Measurements from ENCODE around the gene LCN2.
"Not testable (repeated sequence)": the region's sequence is repeated elsewhere in the genome, so short reads cannot be mapped to it uniquely, and the experiment has no call there.

The LCN2 gene

DNA sequence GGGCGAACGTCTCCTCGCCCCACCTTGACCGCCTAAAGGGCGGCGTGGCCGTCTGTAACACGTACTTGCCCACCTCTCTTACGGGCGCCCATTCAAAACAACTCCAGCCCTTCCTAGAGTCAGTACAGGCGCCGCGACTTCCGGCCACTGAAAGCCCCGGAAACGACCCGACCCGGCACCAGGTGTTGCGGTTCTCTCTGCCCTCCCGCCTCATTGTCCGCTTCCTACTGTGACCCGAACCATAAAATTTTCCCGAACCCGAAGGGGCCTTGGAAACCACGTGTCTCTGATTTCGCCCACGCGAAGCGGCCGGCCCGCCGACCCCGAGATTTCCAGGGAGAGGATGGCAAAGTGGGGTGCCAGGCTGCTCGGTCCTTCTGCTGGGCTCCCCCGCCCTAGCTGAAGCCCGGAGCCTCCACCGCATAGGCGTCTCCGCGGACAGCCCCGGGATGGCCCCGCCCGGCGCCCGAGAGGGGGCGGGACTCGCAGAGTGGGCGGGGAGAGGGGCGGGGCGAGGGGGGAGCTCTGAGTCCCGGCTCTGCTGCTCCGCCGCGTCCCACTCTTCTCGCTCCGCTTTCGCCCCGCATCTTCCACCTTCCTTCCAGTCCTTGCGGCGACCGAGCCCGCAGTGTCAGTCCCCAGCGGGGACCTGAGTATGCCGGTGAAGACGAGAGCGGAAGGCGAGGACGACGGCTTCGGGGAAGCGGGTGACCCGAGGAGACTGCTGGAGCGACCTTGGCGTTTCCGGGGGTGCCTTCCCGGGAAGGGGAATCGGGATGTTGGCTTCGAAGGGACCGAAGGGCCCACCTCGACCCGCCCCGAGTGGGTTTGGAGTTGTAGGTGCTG is 21.0 kb upstream of the LCN2 start:
- in situ Hi-C loops (cut with MboI; ENCODE audit: low sequenced_read_pairs), result no loop called here
- H3K4me1 ChIP-seq, result peaks cover 6% of the 10 kb centered on the region
- no peaks in the 10 kb centered on the region for H3K9me3 ChIP-seq
- peaks cover 23% of the 10 kb centered on the region for H3K36me3 ChIP-seq (replicated peaks)
- peak; percentile 86 to 89 for DNase-seq (ENCODE audit: low spot score in 2 of 2)
- peaks cover 8% of the 10 kb centered on the region; the same call in 1 of the 2 replicates for H3K27me3 ChIP-seq (ENCODE audit: low read depth)
- peak overlapping the region; percentile 93 for H3K4me3 ChIP-seq

GRCh38 chr9:128128836-128129590 is 20.2 kb upstream of the LCN2 start:
- Histone ChIP-seq H3K27me3 (ENCODE audit: low read depth) (peaks cover 9% of the 10 kb centered on the region; the same call in 1 of the 2 replicates), H3K4me3 (peak overlapping the region; percentile 93), H3K9me3 (no peaks in the 10 kb centered on the region), H3K36me3 (replicated peaks) (peaks cover 16% of the 10 kb centered on the region), H3K4me1 (peaks cover 6% of the 10 kb centered on the region)
- no peak for DNase-seq (ENCODE audit: low spot score in 2 of 2)
- in situ Hi-C loops (cut with MboI; ENCODE audit: low sequenced_read_pairs), result no loop called here

- H3K27me3 ChIP-seq (ENCODE audit: low read depth); in situ Hi-C loops (cut with MboI; ENCODE audit: low sequenced_read_pairs); H3K9me3 ChIP-seq; H3K4me1 ChIP-seq; H3K36me3 ChIP-seq (replicated peaks); H3K4me3 ChIP-seq: not testable (repeated sequence)
- DNase-seq (ENCODE audit: low spot score in 2 of 2), result peak in 1 of 2 experiments; percentile 72
Observed at GRCh38 chr9:128129976-128130590, 19.2 kb upstream of the LCN2 start.

DNA sequence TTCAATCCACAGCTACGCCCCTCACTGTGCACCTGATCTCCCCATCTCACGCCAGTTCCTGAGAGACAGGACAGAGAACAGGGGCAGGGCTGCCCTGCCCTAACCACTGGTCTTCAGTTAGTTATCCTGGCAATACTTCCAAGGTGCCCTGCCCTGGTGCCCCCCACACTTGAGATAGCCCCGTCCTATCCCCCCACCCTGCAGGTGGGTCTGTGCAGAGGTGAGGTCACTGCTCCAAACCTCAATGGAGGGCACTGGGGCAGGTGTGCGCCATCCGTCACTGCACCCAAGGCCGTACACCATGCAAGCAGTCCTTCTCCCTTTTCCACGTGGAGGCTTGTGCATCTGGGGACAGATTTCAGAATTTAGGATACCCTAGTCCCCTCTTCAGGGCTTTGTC is 18.6 kb upstream of the LCN2 start:
- in situ Hi-C loops (cut with MboI; ENCODE audit: low sequenced_read_pairs); H3K9me3 ChIP-seq; H3K27me3 ChIP-seq (ENCODE audit: low read depth); H3K36me3 ChIP-seq (replicated peaks); H3K4me1 ChIP-seq; H3K4me3 ChIP-seq; DNase-seq (ENCODE audit: low spot score in 2 of 2): not testable (repeated sequence)

DNA sequence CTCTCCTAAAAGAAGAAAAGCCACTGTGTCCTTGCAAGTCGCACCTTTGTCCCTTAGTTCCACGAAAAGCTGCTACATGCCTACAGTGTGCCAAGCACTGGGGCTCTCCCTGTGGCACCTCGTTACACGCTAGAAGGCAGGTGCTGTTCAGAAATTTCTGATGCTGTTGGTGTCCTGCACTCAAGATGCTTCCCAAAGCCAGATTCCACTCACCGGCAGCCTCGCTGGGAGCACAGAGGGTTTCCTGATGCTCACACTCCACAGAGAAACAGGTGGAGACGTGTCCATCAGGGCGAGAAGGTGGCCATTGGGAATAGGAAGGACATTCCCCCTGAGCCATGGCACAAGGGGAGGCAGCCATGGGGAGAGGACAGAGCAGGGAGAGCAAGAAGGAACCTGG is 17.9 kb upstream of the LCN2 start:
- H3K36me3 ChIP-seq (replicated peaks); H3K4me1 ChIP-seq; DNase-seq (ENCODE audit: low spot score in 2 of 2); H3K9me3 ChIP-seq; H3K27me3 ChIP-seq (ENCODE audit: low read depth); H3K4me3 ChIP-seq; in situ Hi-C loops (cut with MboI; ENCODE audit: low sequenced_read_pairs): not testable (repeated sequence)

GRCh38 chr9:128132139-128132538 is 17.1 kb upstream of the LCN2 start:
- H3K4me3 ChIP-seq; H3K9me3 ChIP-seq; in situ Hi-C loops (cut with MboI; ENCODE audit: low sequenced_read_pairs); DNase-seq (ENCODE audit: low spot score in 2 of 2); H3K4me1 ChIP-seq; H3K27me3 ChIP-seq (ENCODE audit: low read depth); H3K36me3 ChIP-seq (replicated peaks): not testable (repeated sequence)

DNA sequence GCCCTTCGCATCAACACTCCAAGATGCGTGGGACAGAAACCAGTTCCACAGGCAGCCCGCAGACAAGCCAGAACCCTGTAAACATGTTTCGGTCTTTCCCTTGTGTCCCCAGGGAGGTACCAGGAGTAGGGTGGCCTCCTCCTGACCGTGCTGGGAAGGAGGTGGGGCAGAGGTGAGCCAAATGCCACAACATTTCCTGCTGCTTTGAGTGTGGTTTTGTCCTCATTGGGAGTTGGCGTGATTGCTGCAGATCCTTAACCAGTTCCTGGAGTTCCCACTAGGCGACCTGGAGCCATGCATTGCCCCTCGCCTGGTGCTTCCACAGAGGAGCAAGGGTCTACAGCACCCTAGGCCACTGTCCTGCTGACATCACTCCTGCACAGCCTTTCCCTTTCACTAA is 13.7 kb upstream of the LCN2 start:
- H3K27me3 ChIP-seq (ENCODE audit: low read depth); in situ Hi-C loops (cut with MboI; ENCODE audit: low sequenced_read_pairs); H3K4me3 ChIP-seq; H3K4me1 ChIP-seq; H3K36me3 ChIP-seq (replicated peaks); DNase-seq (ENCODE audit: low spot score in 2 of 2); H3K9me3 ChIP-seq: not testable (repeated sequence)

DNA sequence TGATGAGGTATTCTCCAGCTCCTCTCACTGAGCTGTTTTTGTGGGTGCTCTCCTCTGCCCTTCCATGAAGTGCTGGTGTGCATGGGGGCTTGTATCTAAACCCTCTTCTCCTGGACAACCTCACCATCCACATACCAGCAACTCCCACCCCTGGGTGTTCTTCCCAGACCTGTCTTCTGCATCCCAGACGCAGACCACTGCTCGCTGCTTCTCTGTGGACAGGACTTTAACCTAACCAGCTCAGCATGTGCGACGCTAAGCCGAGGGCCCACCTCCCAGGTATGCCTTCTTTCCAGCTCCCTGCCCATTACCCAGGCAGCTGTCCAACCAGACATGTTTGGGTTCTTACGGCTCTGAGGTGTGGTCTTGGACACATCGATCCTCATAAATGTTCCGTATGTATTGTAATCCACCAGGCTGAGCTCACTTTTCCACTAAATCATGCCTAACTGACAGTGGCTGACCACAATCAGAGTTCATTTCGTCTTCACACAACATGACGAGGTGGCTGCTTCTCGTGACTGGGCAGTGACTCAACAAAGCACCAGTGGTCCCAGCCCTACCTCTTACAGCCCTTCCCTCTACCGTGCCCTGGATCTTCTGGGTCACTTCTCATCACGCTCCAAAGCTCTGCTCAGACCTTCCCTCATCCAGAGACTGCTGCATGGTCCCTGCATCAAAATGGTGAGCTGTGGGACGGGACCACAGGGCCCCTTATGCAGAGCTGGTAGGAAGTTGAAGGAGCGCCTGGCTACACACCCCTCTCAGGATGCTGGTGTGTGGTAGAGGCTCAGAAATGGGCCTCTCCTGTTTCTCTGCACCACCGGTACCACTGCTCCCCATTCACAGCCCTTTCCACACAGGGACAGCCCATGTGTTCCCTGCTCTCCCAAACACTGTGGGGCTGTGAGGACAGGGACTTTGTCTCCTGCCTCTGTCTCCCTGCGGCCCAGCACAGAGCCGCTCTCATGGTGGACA is 12.1 kb upstream of the LCN2 start:
- in situ Hi-C loops (cut with MboI; ENCODE audit: low sequenced_read_pairs), result no loop called here
- Histone ChIP-seq H3K4me1 (no peaks in the 10 kb centered on the region), H3K9me3 (no peaks in the 10 kb centered on the region), H3K4me3 (no peak overlapping the region), H3K36me3 (replicated peaks) (no peaks in the 10 kb centered on the region), H3K27me3 (ENCODE audit: low read depth) (peaks cover 4% of the 10 kb centered on the region; the same call in 1 of the 2 replicates)
- no peak for DNase-seq (ENCODE audit: low spot score in 2 of 2)

GRCh38 chr9:128138001-128138400 is 11.3 kb upstream of the LCN2 start:
- H3K27me3 ChIP-seq (ENCODE audit: low read depth), result 0 out of 2 replicates have a peak, but pooled peaks cover 2% of the 10 kb centered on the region
- no peaks in the 10 kb centered on the region for H3K36me3 ChIP-seq (replicated peaks)
- H3K9me3 ChIP-seq, result no peaks in the 10 kb centered on the region
- H3K4me3 ChIP-seq, result no peak overlapping the region
- H3K4me1 ChIP-seq, result no peaks in the 10 kb centered on the region
- no peak for DNase-seq (ENCODE audit: low spot score in 2 of 2)
- in situ Hi-C loops (cut with MboI; ENCODE audit: low sequenced_read_pairs), result no loop called here

DNA sequence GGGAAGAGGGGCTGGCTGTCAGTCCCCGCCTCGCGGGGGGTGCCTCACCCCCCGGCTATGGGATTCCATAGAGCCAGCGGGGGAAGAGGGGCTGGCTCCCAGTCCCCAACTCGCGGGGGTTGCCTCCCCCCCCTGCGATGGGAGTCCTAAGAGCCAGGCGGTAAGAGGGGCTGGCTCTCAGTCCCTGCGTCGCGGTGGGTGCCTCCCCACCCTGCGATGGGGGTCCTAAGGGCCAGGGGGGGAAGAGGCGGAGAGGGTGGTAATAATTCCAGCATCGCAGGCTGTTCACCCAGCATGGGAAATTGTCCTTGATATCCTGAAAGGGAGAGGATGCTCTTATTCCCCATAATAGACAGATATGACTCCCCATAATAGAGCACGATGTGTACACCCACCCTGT is 9.6 kb upstream of the LCN2 start:
- in situ Hi-C loops (cut with MboI; ENCODE audit: low sequenced_read_pairs), result no loop called here

DNA sequence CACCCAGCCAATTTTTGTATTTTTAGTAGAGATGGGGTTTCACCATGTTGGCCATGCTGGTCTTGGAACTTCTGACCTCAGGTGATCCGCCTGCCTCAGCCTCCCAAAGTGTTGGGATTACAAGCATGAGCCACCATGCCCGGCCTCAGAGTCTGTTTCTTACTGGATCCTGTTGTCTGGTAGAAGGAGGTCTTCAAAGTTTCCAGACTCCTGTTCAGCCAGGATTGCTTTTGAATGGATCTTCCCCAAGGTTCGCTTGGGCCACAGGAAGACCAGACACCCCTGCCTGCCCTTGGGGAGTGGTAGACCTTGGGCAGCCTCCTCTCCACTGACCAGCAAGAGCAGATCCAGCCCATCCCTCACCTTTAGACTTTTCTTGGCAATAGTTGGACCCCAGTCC is 7.6 kb upstream of the LCN2 start:
- in situ Hi-C loops (cut with MboI; ENCODE audit: low sequenced_read_pairs), result no loop called here
- Histone ChIP-seq H3K36me3 (replicated peaks) (no peaks in the 10 kb centered on the region), H3K4me3 (no peak overlapping the region), H3K9me3 (no peaks in the 10 kb centered on the region), H3K4me1 (no peaks in the 10 kb centered on the region), H3K27me3 (ENCODE audit: low read depth) (no peaks in the 10 kb centered on the region)
- DNase-seq (ENCODE audit: low spot score in 2 of 2), result no peak

More for the DNA sequence above, 9.6 kb upstream of the LCN2 start:
- H3K4me3 ChIP-seq, result no peak overlapping the region
- no peaks in the 10 kb centered on the region for H3K9me3 ChIP-seq
- H3K27me3 ChIP-seq (ENCODE audit: low read depth), result no peaks in the 10 kb centered on the region
- H3K4me1 ChIP-seq, result no peaks in the 10 kb centered on the region
- DNase-seq (ENCODE audit: low spot score in 2 of 2), result no peak
- no peaks in the 10 kb centered on the region for H3K36me3 ChIP-seq (replicated peaks)

- H3K36me3 ChIP-seq (replicated peaks), result no peaks in the 10 kb centered on the region
- no peak overlapping the region for H3K4me3 ChIP-seq
- DNase-seq (ENCODE audit: low spot score in 2 of 2), result no peak
- no peaks in the 10 kb centered on the region for H3K9me3 ChIP-seq
- H3K27me3 ChIP-seq (ENCODE audit: low read depth), result no peaks in the 10 kb centered on the region
- no peaks in the 10 kb centered on the region for H3K4me1 ChIP-seq
- in situ Hi-C loops (cut with MboI; ENCODE audit: low sequenced_read_pairs), result no loop called here
Observed at GRCh38 chr9:128142061-128142460, 7.2 kb upstream of the LCN2 start.

GRCh38 chr9:128142596-128142995 is 6.7 kb upstream of the LCN2 start:
- Histone ChIP-seq H3K4me1 (no peaks in the 10 kb centered on the region), H3K4me3 (no peak overlapping the region), H3K36me3 (replicated peaks) (no peaks in the 10 kb centered on the region), H3K9me3 (no peaks in the 10 kb centered on the region), H3K27me3 (ENCODE audit: low read depth) (no peaks in the 10 kb centered on the region)
- DNase-seq (ENCODE audit: low spot score in 2 of 2), result no peak
- in situ Hi-C loops (cut with MboI; ENCODE audit: low sequenced_read_pairs), result no loop called here
